Fibroblast of gingiva (primary cell): Measurements from ENCODE around the gene RBMY1B.
"Not testable (repeated sequence)": the region's sequence is repeated elsewhere in the genome, so short reads cannot be mapped to it uniquely, and the experiment has no call there.

Experiments used
- DNase-seq: peaks from one replicate; pipeline ENCODE4 v3.0.0-alpha.2; 2011; ENCODE audit warnings: low read depth

The RBMY1B gene

DNA sequence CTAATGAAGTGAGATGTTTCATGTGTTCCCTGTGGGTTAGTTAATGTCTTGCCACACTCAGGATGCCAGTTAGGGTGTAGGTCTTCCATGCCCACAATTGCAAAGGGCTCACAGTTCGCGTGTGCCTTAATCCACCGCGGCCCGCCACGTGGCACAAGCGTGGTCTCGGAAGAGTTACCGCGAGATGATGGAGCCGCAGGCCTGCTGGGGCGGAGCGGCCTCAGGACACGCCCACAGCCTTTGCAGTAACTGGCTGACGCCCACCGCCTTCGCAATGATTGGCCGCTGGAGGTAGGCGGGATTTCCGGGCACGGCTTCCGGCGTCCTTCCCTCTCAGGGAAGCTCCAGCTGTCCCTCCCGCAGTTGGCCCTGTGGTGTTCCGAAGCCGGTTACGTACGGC, at the start of gene RBMY1B:
RBMY1B (plus strand) TSS at position 301 of the 400 bp plus-strand sequence. CDS start 2,013 bp downstream, outside the sequence.
- not testable (repeated sequence) for DNase-seq

DNA sequence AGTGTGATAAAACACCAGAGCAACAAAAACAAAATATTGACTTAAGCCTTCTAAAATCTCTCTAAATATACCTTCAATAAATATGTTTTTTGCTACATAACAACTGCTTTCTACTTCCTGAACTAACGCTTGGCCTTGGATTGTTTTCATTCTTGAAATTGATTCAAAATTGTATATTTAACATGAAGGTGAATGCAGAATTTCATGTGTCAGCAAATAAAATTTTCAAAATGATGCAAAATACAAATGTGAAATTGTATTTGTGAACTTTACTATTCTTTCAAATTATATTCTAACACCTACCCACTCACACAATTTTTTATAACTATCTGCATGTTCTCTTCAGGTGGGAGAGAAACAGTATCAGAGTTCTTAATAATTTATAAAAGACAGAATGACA, 48.2 kb upstream of the RBMY1B start:
- not testable (repeated sequence) for DNase-seq

DNA sequence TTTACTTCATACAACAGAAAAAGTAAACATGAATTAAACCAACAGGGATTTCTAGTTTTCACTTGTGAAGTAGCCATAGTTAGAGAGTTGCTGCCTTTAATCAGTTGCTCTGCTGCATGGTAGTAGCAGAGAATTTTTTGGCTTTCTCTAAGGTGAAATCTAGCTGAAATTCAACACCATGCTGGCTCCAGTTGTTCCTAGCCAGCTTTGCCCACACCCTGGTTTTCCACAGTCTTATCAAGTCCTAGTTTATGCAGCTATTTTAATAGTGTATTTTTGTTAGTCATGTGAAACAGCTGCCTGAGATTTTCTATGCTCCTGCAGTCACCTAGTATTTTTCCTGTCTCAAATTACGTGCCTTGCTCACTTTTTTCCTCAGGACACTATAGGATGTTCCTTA, 28.2 kb upstream of the RBMY1B start:
- no peak for DNase-seq

DNA sequence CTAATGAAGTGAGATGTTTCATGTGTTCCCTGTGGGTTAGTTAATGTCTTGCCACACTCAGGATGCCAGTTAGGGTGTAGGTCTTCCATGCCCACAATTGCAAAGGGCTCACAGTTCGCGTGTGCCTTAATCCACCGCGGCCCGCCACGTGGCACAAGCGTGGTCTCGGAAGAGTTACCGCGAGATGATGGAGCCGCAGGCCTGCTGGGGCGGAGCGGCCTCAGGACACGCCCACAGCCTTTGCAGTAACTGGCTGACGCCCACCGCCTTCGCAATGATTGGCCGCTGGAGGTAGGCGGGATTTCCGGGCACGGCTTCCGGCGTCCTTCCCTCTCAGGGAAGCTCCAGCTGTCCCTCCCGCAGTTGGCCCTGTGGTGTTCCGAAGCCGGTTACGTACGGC, 23.4 kb downstream of the RBMY1B start, which contains the start of gene RBMY1A1:
RBMY1A1 (plus strand) TSS at position 301 of the 400 bp plus-strand sequence. CDS start 2,013 bp downstream, outside the sequence.
- not testable (repeated sequence) for DNase-seq

DNA sequence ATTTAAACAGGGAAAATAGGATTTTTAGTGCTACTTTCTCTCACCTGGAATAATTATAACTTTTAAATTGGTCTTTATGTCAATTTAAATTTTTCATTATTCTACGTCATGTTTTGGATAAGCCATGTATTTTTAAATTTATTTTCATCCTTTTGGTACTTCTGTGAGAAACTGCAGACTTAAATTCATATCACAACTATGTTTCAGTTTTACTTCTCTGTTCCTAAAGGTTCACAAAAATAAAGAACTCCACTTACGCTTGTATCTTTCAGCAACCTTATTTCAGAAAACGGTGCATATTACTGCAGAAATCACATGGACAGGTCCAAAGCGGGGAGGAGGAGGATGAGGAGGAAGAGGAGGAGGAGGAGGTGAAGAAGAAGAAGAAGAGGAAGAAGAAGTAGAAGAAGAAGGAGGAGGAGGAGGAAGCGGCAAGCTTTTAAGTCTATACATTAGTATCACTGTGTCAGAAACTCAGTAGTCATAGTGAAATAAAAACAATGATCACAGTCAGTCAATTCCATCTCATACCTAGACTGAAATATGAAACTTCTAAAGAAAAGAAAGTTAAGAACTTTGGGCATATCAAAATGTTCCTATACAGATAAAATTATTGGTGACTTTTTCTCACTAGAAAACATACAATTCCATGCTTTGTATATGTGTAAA, 48.3 kb downstream of the RBMY1B start:
- DNase-seq, result not testable (repeated sequence)
